ENCODE measurements around the gene CYP4B1.

CYP4B1 gene

GRCh38 chr1:46797696-46798470 is 963 bp upstream of the CYP4B1 start:
- DNase-seq = no peak

- DNase-seq = no peak
Observed at GRCh38 chr1:46800742-46801141, 1.9 kb downstream of the CYP4B1 start.

GRCh38 chr1:46801323-46802055 is 2.6 kb downstream of the CYP4B1 start:
- no peak for DNase-seq

- no peak for DNase-seq
Observed at GRCh38 chr1:46802081-46802480, 3.2 kb downstream of the CYP4B1 start.

- DNase-seq = no peak
Observed at GRCh38 chr1:46802901-46803574, 4.2 kb downstream of the CYP4B1 start.

- DNase-seq = no peak
Observed at GRCh38 chr1:46804027-46804889, 5.4 kb downstream of the CYP4B1 start.

GRCh38 chr1:46804926-46805325 is 6.1 kb downstream of the CYP4B1 start:
- no peak for DNase-seq

- DNase-seq = no peak
Observed at GRCh38 chr1:46805755-46806154, 6.9 kb downstream of the CYP4B1 start.

GRCh38 chr1:46806196-46807020 is 7.6 kb downstream of the CYP4B1 start:
- no peak for DNase-seq

GRCh38 chr1:46807046-46807972 is 8.5 kb downstream of the CYP4B1 start:
- no peak for DNase-seq

GRCh38 chr1:46809071-46809470 is 10.2 kb downstream of the CYP4B1 start:
- no peak for DNase-seq

- no peak for DNase-seq
Observed at GRCh38 chr1:46809904-46810303, 11.1 kb downstream of the CYP4B1 start.

GRCh38 chr1:46810596-46810995 is 11.8 kb downstream of the CYP4B1 start:
- DNase-seq = no peak

GRCh38 chr1:46811053-46811452 is 12.2 kb downstream of the CYP4B1 start:
- no peak for DNase-seq

- DNase-seq = no peak
Observed at GRCh38 chr1:46812065-46812963, 13.5 kb downstream of the CYP4B1 start.

GRCh38 chr1:46812996-46813857 is 14.4 kb downstream of the CYP4B1 start:
- no peak for DNase-seq

- no peak for DNase-seq
Observed at GRCh38 chr1:46813858-46814396, 15.1 kb downstream of the CYP4B1 start.

- no peak for DNase-seq
Observed at GRCh38 chr1:46815133-46815532, 16.3 kb downstream of the CYP4B1 start.
